HTERT RPE-1 (cell line): ENCODE results near the gene CSTPP1.

Experiments used
- in situ Hi-C: fragments of 300-500 bp; cut with MboI; formaldehyde crosslinking; loops from 4 replicates; pipeline ENCODE4 v1.14.3; 2020; ENCODE audit warnings: low sequenced_read_pairs

Gene CSTPP1

DNA sequence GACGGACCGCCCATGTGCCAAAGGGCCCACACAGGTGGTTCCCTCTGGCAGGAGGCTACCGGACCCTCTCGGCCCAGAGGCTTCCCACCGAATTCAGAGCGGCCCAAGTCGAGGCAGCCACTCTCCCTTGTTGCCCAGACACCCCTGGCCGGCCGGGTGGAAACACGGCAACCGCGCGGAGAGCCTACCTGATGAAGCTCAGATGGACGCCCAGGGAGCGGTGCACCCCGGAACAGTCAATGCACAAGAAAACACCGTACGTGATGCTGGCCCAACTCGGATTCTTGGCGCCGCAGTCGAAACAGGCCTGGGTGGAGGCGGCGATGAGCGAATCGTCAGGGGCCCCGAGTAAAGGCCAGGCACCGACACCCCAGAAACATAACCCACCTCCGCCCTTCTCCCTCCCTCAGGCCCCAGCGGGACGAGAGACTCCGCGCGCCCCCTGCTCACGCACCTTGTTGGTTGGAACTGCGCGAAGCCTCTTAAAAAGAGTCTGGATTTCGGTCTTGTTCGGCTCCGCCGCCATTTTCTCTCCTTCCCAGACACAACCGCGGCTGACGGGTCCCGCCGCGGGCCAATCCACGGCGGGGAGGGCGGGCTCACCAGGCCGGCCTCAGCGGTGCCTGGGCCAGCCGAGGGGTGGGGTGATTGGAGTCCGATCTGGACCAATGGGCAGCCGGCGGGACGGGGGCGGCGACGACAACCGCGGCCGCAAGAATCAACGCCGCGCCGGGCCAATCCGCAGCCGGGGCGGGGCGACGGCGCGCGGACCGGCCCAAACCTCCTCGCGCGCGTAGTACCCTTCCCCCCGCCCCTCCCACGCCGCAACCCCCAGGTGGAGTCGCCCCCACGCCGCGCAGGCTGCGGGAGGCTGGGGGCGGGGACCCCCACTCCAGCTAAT lies 240.0 kb downstream of the CSTPP1 start, which contains the start of gene ARFGAP2:
Gene ARFGAP2, minus strand, starts transcription at position 552 of the 901 bp plus-strand sequence. Its CDS starts 26 bp downstream, at position 526.
- in situ Hi-C loops, result no loop called here

- in situ Hi-C loops, result no loop called here
Measured at GRCh38 chr11:47177229-47177845, 240.8 kb downstream of the CSTPP1 start.

DNA sequence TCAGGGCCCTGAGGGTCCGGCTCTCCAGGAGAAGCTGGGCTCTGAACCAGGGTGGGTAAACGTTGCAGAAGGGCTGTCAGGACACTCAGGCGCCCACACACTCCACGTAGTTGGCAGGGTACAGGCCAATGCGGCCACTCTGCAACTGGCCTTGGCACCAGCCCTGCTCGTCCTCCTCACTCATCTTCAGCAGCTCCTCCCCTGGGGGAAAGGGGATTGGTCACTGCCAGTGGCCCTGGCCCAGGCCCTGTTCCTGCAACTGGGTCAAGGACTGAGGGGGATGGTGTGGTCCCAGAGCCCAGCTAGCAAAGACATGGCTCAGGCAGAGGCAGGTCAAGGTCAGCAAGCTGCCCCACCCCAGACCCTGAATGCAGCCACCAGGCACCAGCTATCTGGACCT lies 241.3 kb downstream of the CSTPP1 start:
- in situ Hi-C loops, result no loop called here

GRCh38 chr11:47178316-47178715 lies 241.8 kb downstream of the CSTPP1 start:
- in situ Hi-C loops, result no loop called here

GRCh38 chr11:47178737-47179654 lies 242.4 kb downstream of the CSTPP1 start:
- in situ Hi-C loops, result no loop called here

- in situ Hi-C loops, result no loop called here
Measured at GRCh38 chr11:47179655-47179991, 243.1 kb downstream of the CSTPP1 start.

DNA sequence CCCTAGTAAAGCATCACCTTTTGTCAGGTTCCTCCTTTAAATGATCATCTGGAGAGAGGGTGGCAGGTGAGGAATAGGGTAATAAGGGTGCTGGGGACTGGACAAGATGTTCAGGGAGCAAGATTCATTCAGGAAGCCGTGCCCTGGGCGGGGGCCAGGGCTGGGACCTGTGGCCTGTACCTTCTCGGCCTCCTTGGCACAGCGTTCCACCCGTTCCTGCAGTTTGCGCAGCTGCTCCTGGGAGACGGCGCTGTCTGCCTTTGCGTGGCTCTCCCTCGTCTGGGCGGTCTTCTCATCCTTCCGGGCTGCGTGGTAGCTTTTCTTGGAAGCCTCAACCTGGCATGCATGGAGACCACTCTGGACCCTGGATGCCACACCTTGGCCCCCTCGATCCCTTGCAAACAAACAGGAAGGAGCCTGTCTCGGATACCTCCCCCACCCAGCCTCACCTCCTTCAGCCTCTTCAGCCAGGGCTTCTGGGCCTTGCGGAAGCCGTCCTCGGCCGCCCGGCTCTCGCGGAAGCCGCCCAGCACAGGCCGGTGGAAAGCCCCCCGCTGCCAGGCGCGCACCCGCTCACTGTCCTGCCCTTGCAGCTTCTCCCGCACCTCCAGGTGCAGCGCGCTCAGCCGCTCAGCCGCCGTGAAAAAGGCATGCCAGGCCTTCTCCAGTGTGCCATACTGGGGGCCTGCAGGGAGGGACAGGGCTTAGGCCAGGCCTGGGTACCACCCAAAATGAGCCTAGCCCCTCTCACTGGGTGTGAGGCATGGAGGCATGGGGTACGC lies 243.6 kb downstream of the CSTPP1 start:
- in situ Hi-C loops, result no loop called here

GRCh38 chr11:47181271-47181670 lies 244.7 kb downstream of the CSTPP1 start:
- in situ Hi-C loops, result no loop called here

DNA sequence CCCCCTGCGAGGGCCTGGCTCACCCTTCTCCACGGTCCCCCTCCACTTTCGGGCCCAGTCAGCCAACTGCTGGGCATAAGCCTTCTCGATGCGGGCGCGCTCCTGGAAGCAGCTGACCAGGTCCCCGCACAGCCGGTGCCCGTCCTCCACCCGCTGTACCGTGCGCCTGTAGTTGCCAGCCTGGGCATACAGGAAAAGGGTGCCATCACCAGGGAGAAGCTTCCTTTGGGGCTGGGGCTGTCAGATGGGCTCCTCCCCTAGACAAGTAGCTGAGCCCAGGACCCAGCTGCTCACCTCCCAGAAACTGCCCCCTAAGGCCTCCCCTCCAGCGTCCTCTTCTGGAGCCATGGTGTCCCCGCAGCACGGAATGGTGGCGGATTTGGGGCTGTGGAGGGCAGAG lies 245.8 kb downstream of the CSTPP1 start:
- in situ Hi-C loops, result no loop called here

- in situ Hi-C loops, result no loop called here
Measured at GRCh38 chr11:47183031-47183856, 246.7 kb downstream of the CSTPP1 start.

DNA sequence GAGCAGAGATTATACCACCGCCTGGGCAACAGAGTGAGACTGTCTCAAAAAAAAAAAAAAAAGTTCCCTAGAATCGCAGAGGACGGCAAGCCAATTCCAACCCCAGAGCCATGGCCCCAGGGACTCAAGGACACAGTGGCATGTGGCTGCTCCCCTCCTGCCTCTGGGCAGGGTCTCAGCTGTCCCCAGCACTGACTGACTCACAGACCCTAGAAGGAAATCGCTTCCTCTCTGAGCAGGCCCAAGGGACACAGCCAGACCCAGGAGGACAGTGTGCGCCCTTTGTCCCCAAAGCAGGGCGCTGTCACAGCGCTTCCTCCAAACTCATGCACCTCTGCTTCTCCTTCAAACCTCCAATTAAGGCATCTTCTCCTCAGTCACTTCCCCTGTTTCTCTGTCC lies 247.4 kb downstream of the CSTPP1 start:
- in situ Hi-C loops, result no loop called here

DNA sequence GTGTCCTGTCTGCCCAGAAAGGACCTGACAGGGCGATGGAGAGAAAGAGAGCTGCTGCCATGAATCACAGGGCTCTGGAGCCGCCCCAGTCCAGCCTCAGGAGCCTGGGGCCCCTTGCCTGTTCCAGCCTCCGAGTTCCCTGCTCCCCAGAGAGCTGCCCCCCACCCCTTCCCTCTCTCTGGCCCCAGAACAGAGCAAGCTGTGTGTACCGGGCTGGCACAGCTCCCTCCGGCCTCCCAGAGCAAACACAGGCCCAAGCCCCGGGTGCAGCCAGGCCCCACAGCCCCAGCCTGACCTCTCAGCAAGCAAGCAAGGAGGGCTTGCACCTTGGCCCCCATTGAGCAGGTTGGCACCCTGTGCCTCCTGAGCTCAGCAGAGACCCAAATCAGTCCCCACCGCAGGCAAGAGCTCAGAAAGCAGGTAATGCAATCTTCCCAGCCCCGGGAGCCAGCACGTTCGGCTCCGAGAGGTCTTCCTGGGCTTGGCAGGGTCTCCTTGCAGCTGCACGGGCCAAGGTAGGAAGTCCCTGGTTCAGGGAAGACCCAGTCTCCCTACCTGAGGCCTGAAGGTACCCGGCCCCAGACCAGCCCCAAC lies 248.2 kb downstream of the CSTPP1 start:
- in situ Hi-C loops, result no loop called here

- in situ Hi-C loops, result no loop called here
Measured at GRCh38 chr11:47185305-47186075, 248.9 kb downstream of the CSTPP1 start.

DNA sequence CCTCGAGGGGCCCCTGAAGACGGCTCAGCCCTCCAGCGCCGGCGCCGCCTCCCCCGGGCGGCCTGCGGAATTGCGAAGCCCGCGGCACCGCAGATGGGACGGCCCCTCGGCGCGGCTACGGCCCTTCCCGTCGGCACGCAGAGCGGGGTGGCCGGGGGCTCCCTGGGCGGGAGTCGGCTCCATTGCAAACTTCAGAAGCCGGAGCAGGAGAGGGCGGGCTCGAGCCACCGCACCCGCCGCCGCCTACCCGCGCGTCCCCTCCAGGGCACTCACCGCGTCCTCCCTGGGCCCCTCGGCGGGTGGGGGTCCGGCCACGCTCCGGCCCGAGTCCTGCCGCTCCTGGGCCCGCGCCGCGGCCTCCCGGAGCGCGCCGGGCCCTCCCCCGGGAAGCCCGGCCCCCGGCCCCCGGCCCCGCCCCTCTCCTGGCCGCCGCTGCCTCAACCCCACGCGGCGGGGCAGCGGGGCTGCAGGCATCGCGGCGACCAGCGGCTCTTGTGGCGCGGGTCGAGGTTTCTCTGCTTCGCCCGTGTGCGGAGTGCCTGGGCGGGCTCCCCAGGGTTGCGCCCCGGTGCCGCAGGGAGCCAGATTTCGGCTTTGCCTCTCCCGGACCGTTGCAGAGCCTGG lies 249.6 kb downstream of the CSTPP1 start, which contains the start of gene PACSIN3:
Gene PACSIN3, minus strand, starts transcription at position 359 of the 624 bp plus-strand sequence. CDS start 3,707 bp downstream, outside the sequence.
- in situ Hi-C loops, result no loop called here

- in situ Hi-C loops, result no loop called here
Measured at GRCh38 chr11:47186700-47187695, 250.4 kb downstream of the CSTPP1 start.

DNA sequence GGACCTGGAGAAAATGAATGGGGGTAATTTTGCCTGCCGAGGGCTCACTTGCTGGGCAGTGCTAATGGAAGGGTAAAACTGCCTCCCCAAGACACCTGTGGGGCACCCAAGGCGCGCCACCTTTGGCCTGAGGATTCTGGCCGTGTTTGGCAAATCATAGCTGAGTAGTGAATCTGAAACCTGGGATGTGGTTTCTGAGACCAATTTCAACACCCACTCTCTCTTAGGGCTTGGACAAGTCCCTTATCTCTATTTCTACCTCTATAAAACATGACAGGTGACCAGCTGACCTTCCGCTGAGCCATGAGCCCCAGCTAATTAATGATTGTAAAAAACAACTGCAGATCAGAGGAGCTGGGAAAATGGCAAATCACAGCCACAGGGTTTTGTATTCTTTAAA lies 251.2 kb downstream of the CSTPP1 start:
- in situ Hi-C loops, result no loop called here

DNA sequence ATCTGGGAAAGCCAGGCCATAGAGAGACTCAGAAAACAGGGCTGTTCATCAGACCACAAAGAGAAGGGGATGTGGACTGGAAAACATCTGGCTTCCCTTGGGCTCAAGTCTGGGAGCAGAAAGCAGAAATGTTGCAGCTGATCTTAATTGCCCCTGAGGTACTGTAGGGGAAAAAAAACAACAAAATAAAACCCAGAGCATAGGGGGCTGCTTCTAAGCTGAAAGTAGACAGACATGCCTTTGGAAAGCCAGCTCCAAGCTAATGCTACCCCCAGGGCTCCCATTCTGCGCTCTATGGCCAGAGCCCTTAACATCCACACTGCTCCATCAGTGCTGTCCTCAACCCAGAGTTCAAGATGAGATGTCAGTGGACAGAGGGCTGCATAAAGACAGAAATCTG lies 251.7 kb downstream of the CSTPP1 start:
- in situ Hi-C loops, result no loop called here
